HCT116 (cell line): ENCODE data around the gene SLC10A4. TPM values are rescaled to one million over a fixed set of nuclear protein-coding genes. Genes with fewer than 3 reads are reported as not detected.

Source experiments
- ATAC-seq: fragments of 200-7000 bp; cut with Tn5 transposase; 2 replicates; pipeline ENCODE4 v1.9.1; 2020; ENCODE audit warnings: mild to moderate bottlenecking, moderate library complexity
- BruUV-seq: library from RNA; stranded (reverse); fragments of 400-500 nt; replicated peaks from 2 replicates; lab custom pipeline; 2021; lab: Mats Ljungman, UMichigan
- CTCF ChIA-PET: fragments of 300-600 bp; sonication (Branson Sonifier 250); formaldehyde crosslinking; loops from one replicate; lab custom pipeline; 2021; ENCODE audit warnings: antibody characterized with exemption; lab: Charles Lee
- POLR2A ChIA-PET: fragments of 300-600, 350-600 bp; sonication (Branson Sonifier 250); formaldehyde crosslinking; loops from one replicate; lab custom pipeline; 2021; ENCODE audit warnings: antibody characterized with exemption; lab: Charles Lee
- RAD21 ChIA-PET, 2 experiments: fragments of 300-600 bp; sonication (Branson Sonifier 250); formaldehyde crosslinking; loops; one replicate each; lab custom pipeline; 2023; ENCODE audit warnings: low total read pairs in 2 of 2; ENCODE audit not compliant: uncharacterized antibody in 2 of 2, unreplicated experiment in 2 of 2, low non-redundant PET in 1 of 2; lab: Charles Lee
- DNase-seq: peaks from one replicate; pipeline ENCODE4 v3.0.0-alpha.2; 2010; ENCODE audit warnings: low read depth, low spot score
- H2AFZ ChIP-seq: fragments of 200-600 bp; shearing (Covaris generic), sonication (generic); 2 replicates; pipeline ENCODE4 v1.6.1; 2017; ENCODE audit warnings: low read depth, mixed run types, mixed read lengths, antibody characterized with exemption, low read length; ENCODE audit not compliant: poor library complexity, severe bottlenecking
- H3K27ac ChIP-seq: 2 replicates; pipeline ENCODE4 v1.5.1; 2012; ENCODE audit warnings: low read depth, low read length
- H3K27me3 ChIP-seq: fragments of 200-600 bp; sonication (generic); 2 replicates; pipeline ENCODE4 v1.6.1; 2016; ENCODE audit warnings: mixed run types, low read length, mixed read lengths; ENCODE audit not compliant: insufficient read depth
- H3K36me3 ChIP-seq, 2 experiments: fragments of 200-500 bp in 1 of 2; fragments of 200-600 bp in 1 of 2; sonication (Bioruptor generic) in 1 of 2; sonication (generic) in 1 of 2; 2 replicates each; pipeline versions ENCODE4 v1.5.1 to v1.6.1; 2014 to 2016; ENCODE audit warnings: low read length in 2 of 2, inconsistent platforms in 1 of 2, mixed read lengths in 1 of 2, mixed run types in 1 of 2; ENCODE audit not compliant: insufficient read depth in 2 of 2, control insufficient read depth in 1 of 2
- H3K4me1 ChIP-seq, 2 experiments: fragments of 200-600 bp in 1 of 2; sonication (generic) in 1 of 2; 2 replicates each; pipeline versions ENCODE4 v1.5.1 to v1.6.1; 2012 to 2017; ENCODE audit warnings: low read length in 2 of 2, inconsistent platforms in 1 of 2, mild to moderate bottlenecking in 1 of 2, mixed read lengths in 1 of 2, mixed run types in 1 of 2, moderate library complexity in 1 of 2; ENCODE audit not compliant: insufficient read depth in 2 of 2, control insufficient read depth in 1 of 2
- H3K4me2 ChIP-seq: fragments of 200-600 bp; sonication (generic); 2 replicates; pipeline ENCODE4 v1.6.1; 2017; ENCODE audit warnings: mixed run types, low read length, mixed read lengths
- H3K4me3 ChIP-seq, 2 experiments: fragments of 200-600 bp in 1 of 2; sonication (generic) in 1 of 2; replicated peaks in 1 of 2; 2 replicates each; pipeline ENCODE4 v1.5.1; 2011 to 2016; ENCODE audit warnings: low read length in 2 of 2, control low read depth in 1 of 2, low read depth in 1 of 2, mild to moderate bottlenecking in 1 of 2, mixed read lengths in 1 of 2, mixed run types in 1 of 2
- H3K79me2 ChIP-seq: fragments of 200-600 bp; sonication (generic); 2 replicates; pipeline ENCODE4 v1.6.1; 2017; ENCODE audit warnings: mild to moderate bottlenecking, mixed run types, low read length, moderate library complexity, mixed read lengths; ENCODE audit not compliant: insufficient read depth
- H3K9ac ChIP-seq: fragments of 200-600 bp; sonication (generic); 2 replicates; pipeline ENCODE4 v1.6.1; 2016; ENCODE audit warnings: low read length, mixed read lengths
- H3K9me2 ChIP-seq: fragments of 200-600 bp; sonication (generic), shearing (Covaris generic); 2 replicates; pipeline ENCODE4 v1.6.1; 2017; ENCODE audit warnings: mixed run types, mild to moderate bottlenecking, moderate library complexity; ENCODE audit not compliant: insufficient read depth
- H3K9me3 ChIP-seq, 2 experiments: fragments of 200-500 bp in 1 of 2; fragments of 200-600 bp in 1 of 2; sonication (Bioruptor generic) in 1 of 2; sonication (generic) in 1 of 2; 2 replicates each; pipeline ENCODE4 v1.6.1; 2014 to 2017; ENCODE audit warnings: low read length in 2 of 2, mixed read lengths in 2 of 2, inconsistent platforms in 1 of 2, low read depth in 1 of 2, mild to moderate bottlenecking in 1 of 2, mixed run types in 1 of 2, moderate library complexity in 1 of 2; ENCODE audit not compliant: control insufficient read depth in 1 of 2, insufficient read depth in 1 of 2
- H4K20me1 ChIP-seq: fragments of 200-600 bp; sonication (generic), shearing (Covaris generic); 2 replicates; pipeline ENCODE4 v1.6.1; 2017; ENCODE audit warnings: mixed run types, mild to moderate bottlenecking, moderate library complexity; ENCODE audit not compliant: insufficient read depth
- ATF3 ChIP-seq: IDR thresholded peaks from 2 replicates; pipeline ENCODE4 v1.6.1; 2012
- CTCF ChIP-seq, 3 experiments: fragments of 200-600 bp in 1 of 3; sonication (generic) in 1 of 3; IDR thresholded peaks in 2 of 3; conservative IDR thresholded peaks in 1 of 3; 2 replicates each; pipeline ENCODE4 v1.5.1; 2012 to 2017; ENCODE audit warnings: low read depth in 2 of 3, low read length in 2 of 3, antibody characterized with exemption in 1 of 3, borderline replicate concordance in 1 of 3, control low read depth in 1 of 3, mild to moderate bottlenecking in 1 of 3, mixed read lengths in 1 of 3, mixed run types in 1 of 3, moderate library complexity in 1 of 3; ENCODE audit not compliant: insufficient read depth in 1 of 3
- EZH2phosphoT487 ChIP-seq: fragments of 200-600 bp; IDR thresholded peaks from 2 replicates; pipeline ENCODE4 v1.6.1; 2018; ENCODE audit warnings: antibody characterized with exemption, borderline replicate concordance
- JUND ChIP-seq: IDR thresholded peaks from 2 replicates; pipeline ENCODE4 v1.6.1; 2012
- POLR2AphosphoS5 ChIP-seq: IDR thresholded peaks from 2 replicates; pipeline ENCODE4 v1.6.1; 2011; ENCODE audit warnings: mild to moderate bottlenecking, low read depth, low read length, moderate library complexity
- REST ChIP-seq: IDR thresholded peaks from 2 replicates; pipeline ENCODE4 v1.6.1; 2012; ENCODE audit warnings: low read depth
- SIN3A ChIP-seq: IDR thresholded peaks from 2 replicates; pipeline ENCODE4 v1.6.1; 2012; ENCODE audit warnings: low read depth
- SRF ChIP-seq: IDR thresholded peaks from 2 replicates; pipeline ENCODE4 v1.6.1; 2012; ENCODE audit warnings: low read depth
- TCF7L2 ChIP-seq: IDR thresholded peaks from 2 replicates; pipeline ENCODE4 v1.7.0; 2011; ENCODE audit warnings: borderline replicate concordance, inconsistent platforms; ENCODE audit not compliant: insufficient read depth, insufficient read length; ENCODE audit errors: extremely low read depth
- ZBTB33 ChIP-seq: IDR thresholded peaks from 2 replicates; pipeline ENCODE4 v1.6.1; 2011; ENCODE audit warnings: mild to moderate bottlenecking, low read length, moderate library complexity; ENCODE audit not compliant: insufficient replicate concordance; ENCODE audit errors: extremely low read depth
- ZNF274 ChIP-seq: fragments of 200-500 bp; sonication (Bioruptor generic); IDR thresholded peaks from 2 replicates; pipeline ENCODE4 v1.6.1; 2014; ENCODE audit warnings: mild to moderate bottlenecking, low read depth, low read length, inconsistent platforms
- intact Hi-C: fragments of 100-400 bp; cut with micrococcal nuclease; formaldehyde crosslinking; loops from 2 replicates; pipeline ENCODE4 v1.10.0; 2022
- total RNA-seq: library from RNA; stranded (reverse); gene quantifications from one replicate; pipeline ENCODE4 v1.2.1, GENCODE V29; 2021; ENCODE audit not compliant: unreplicated experiment

SLC10A4 gene
- total RNA-seq, 1 experiment from 2014 or later: 8.4 TPM

GRCh38 chr4:48489683-48490011 lies 6.5 kb downstream of the SLC10A4 start:
- POLR2A ChIA-PET: no interaction called here

GRCh38 chr4:48490012-48490679 lies 7.0 kb downstream of the SLC10A4 start, which contains the start of gene ZAR1:
TSS of gene ZAR1 (plus strand) at chr4:48490252. CDS start at chr4:48490292, 40 bp downstream.
- intact Hi-C loops: no loop called here
- no peak within 1 kb of the TSS for H3K27ac ChIP-seq
- CTCF ChIA-PET: no interaction called here
- no peak within 1 kb of the TSS for H3K9ac ChIP-seq
- DNase-seq (no peak), ATAC-seq (no peak)
- no peaks in the 10 kb centered on the region for H3K9me2 ChIP-seq
- H3K4me1 ChIP-seq: no peaks in the 10 kb centered on the region
- H4K20me1 ChIP-seq: no peaks in the 10 kb centered on the region
- BruUV-seq: no TSS peak
- H2AFZ ChIP-seq: no peak within 1 kb of the TSS
- no peak within 1 kb of the TSS for H3K4me2 ChIP-seq
- POLR2A ChIA-PET: no interaction called here
- 0 out of 4 replicates have a peak, but pooled peaks cover 0 to 2% of the 10 kb centered on the region in 2 experiments for H3K36me3 ChIP-seq
- H3K79me2 ChIP-seq: no peaks in the 10 kb centered on the region
- RAD21 ChIA-PET: no interaction called here
- H3K9me3 ChIP-seq: no peaks in the 10 kb centered on the region
- no peaks in the 10 kb centered on the region for H3K27me3 ChIP-seq
- H3K4me3 ChIP-seq: no peak within 1 kb of the TSS
- TF ChIP-seq CTCF (IDR thresholded peaks at IDR 0.05 in 2 of 3, conservative IDR thresholded peaks at IDR 0.05 in 1 of 3; ENCODE audit: borderline replicate concordance in 1 of 3, insufficient read depth in 1 of 3, low read depth in 2 of 3, low read length in 2 of 3) (no peak), EZH2phosphoT487 (no peak), JUND (no peak), SRF (no peak), ZNF274 (no peak), POLR2AphosphoS5 (no peak), ATF3 (no peak), ZBTB33 (no peak), REST (no peak)

More at GRCh38 chr4:48489683-48490011, 6.5 kb downstream of the SLC10A4 start:
- no peaks in the 10 kb centered on the region for H3K27me3 ChIP-seq
- no peaks in the 10 kb centered on the region for H3K9me3 ChIP-seq
- ATAC-seq (no peak), DNase-seq (no peak)
- H3K4me1 ChIP-seq: 0 out of 4 replicates have a peak, but pooled peaks cover 0 to 1% of the 10 kb centered on the region in 2 experiments
- H3K79me2 ChIP-seq: no peaks in the 10 kb centered on the region
- no peak overlapping the region for H3K27ac ChIP-seq
- no TSS peak for BruUV-seq
- no peak overlapping the region for H3K4me3 ChIP-seq
- H3K36me3 ChIP-seq: 0 out of 4 replicates have a peak, but pooled peaks cover 0 to 2% of the 10 kb centered on the region in 2 experiments
- TF ChIP-seq TCF7L2 (no peak), POLR2AphosphoS5 (no peak), SIN3A (no peak)
- no peak overlapping the region for H2AFZ ChIP-seq
- CTCF ChIA-PET: no interaction called here
- no peak overlapping the region for H3K4me2 ChIP-seq
- RAD21 ChIA-PET: no interaction called here
- no peak overlapping the region for H3K9ac ChIP-seq
- intact Hi-C loops: no loop called here
- H4K20me1 ChIP-seq: no peaks in the 10 kb centered on the region
- H3K9me2 ChIP-seq: no peaks in the 10 kb centered on the region
